Fibroblast of villous mesenchyme (primary cell): ENCODE results near the gene KIAA2012. TPM values are rescaled to one million over a fixed set of nuclear protein-coding genes. Genes with fewer than 3 reads are reported as not detected.

ENCODE experiments used
- DNase-seq: peaks from one replicate; pipeline ENCODE4 v3.0.0-alpha.2; 2010; ENCODE audit warnings: low read depth
- H3K4me3 ChIP-seq: 2 replicates; pipeline ENCODE4 v1.5.1; 2011; ENCODE audit warnings: low read depth, mild to moderate bottlenecking, low read length
- total RNA-seq: library from RNA; depleted of rRNA; stranded (reverse); fragments of >200 nt; gene quantifications from 2 replicates; pipeline ENCODE4 v1.2.3, GENCODE V29; 2012
- TF ChIP-seq, protein P1 (sequence below): IDR thresholded peaks from 2 replicates; pipeline ENCODE4 v1.5.1; 2012; ENCODE audit warnings: low read depth, mild to moderate bottlenecking, low read length; ENCODE audit not compliant: insufficient read depth

KIAA2012 gene
- total RNA-seq, 1 donor, result under 0.01 TPM

DNA sequence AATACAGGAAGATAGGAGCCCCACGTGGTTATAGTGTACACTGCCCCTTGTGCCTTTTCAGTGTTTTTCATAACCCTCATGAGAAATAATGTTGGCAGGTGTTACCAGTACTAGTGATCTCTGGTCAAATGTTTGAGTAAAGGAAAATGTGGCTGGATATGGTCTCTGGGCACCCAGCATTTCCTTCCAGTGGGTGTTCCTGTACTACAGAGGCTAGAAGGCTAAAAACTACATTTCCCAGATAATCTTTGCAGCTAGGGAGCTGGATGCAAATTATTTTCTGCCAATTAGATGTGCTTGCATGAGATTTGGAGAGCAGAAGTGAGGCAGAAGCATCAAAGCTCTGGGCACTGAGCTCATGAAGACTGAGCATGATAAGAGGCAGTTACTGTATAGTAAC is 45.1 kb downstream of the KIAA2012 start:
- DNase-seq, result no peak
- TF ChIP-seq, protein P1, sequence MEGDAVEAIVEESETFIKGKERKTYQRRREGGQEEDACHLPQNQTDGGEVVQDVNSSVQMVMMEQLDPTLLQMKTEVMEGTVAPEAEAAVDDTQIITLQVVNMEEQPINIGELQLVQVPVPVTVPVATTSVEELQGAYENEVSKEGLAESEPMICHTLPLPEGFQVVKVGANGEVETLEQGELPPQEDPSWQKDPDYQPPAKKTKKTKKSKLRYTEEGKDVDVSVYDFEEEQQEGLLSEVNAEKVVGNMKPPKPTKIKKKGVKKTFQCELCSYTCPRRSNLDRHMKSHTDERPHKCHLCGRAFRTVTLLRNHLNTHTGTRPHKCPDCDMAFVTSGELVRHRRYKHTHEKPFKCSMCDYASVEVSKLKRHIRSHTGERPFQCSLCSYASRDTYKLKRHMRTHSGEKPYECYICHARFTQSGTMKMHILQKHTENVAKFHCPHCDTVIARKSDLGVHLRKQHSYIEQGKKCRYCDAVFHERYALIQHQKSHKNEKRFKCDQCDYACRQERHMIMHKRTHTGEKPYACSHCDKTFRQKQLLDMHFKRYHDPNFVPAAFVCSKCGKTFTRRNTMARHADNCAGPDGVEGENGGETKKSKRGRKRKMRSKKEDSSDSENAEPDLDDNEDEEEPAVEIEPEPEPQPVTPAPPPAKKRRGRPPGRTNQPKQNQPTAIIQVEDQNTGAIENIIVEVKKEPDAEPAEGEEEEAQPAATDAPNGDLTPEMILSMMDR, result no peak
- no peak overlapping the region for H3K4me3 ChIP-seq

GRCh38 chr2:202120828-202121227 is 47.8 kb downstream of the KIAA2012 start:
- TF ChIP-seq, protein P1, result no peak
- H3K4me3 ChIP-seq, result no peak overlapping the region
- no peak for DNase-seq

- H3K4me3 ChIP-seq, result no peak overlapping the region
- no peak for DNase-seq
- TF ChIP-seq, protein P1, result no peak
Measured at GRCh38 chr2:202121532-202122162, 48.6 kb downstream of the KIAA2012 start.

GRCh38 chr2:202122163-202122540 is 49.1 kb downstream of the KIAA2012 start:
- no peak for DNase-seq
- TF ChIP-seq, protein P1, result no peak
- H3K4me3 ChIP-seq, result no peak overlapping the region

- DNase-seq, result no peak
- TF ChIP-seq, protein P1, result no peak
Measured at GRCh38 chr2:202122980-202123720, 50.1 kb downstream of the KIAA2012 start.

DNA sequence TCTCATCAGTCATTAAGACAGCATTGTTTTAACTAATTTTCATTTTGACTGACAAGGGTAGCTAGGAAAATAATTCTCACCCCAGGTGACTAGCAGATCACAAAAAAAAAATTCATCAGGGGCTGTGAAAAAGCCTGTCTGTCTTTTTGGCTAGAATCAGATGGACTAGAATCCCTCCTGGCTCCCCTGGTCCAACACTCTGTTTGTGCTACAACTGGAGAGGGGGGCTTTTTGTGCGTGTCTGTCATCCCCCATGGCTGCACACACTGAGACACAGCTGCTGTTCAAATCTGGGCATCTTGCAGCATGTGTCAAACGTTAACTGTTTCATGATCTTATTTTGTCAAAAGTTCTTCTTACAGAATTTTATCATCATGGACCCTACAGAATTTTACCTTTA is 51.2 kb downstream of the KIAA2012 start:
- H3K4me3 ChIP-seq, result no peak overlapping the region
- TF ChIP-seq, protein P1, result no peak
- no peak for DNase-seq

More at GRCh38 chr2:202122980-202123720, 50.1 kb downstream of the KIAA2012 start:
- H3K4me3 ChIP-seq, result no peak overlapping the region
